ENCODE results near the gene DCDC2B.

The DCDC2B gene

DNA sequence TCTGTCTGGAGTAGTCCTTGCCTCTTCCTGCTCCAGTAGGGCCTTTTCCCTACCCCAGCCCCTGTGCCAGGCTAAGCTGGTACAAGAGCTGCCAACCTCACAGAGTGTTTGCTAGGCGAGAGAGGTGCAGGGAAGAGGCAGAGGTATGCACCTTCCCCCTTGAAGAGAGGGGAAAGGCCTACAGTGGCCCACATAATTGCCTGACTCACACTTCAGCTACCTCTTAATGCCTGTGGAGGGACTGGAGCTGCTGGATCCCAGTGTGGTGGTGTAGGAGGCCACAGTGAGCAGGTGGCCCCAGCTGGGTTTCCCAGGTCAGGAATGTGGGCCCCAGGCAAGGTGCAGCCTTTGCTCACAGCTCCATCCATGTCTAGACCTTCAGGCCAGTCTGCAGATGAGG, 11.8 kb upstream of the DCDC2B start:
- DNase-seq, result no peak

GRCh38 chr1:32197837-32198236, 11.1 kb upstream of the DCDC2B start:
- no peak for DNase-seq

DNA sequence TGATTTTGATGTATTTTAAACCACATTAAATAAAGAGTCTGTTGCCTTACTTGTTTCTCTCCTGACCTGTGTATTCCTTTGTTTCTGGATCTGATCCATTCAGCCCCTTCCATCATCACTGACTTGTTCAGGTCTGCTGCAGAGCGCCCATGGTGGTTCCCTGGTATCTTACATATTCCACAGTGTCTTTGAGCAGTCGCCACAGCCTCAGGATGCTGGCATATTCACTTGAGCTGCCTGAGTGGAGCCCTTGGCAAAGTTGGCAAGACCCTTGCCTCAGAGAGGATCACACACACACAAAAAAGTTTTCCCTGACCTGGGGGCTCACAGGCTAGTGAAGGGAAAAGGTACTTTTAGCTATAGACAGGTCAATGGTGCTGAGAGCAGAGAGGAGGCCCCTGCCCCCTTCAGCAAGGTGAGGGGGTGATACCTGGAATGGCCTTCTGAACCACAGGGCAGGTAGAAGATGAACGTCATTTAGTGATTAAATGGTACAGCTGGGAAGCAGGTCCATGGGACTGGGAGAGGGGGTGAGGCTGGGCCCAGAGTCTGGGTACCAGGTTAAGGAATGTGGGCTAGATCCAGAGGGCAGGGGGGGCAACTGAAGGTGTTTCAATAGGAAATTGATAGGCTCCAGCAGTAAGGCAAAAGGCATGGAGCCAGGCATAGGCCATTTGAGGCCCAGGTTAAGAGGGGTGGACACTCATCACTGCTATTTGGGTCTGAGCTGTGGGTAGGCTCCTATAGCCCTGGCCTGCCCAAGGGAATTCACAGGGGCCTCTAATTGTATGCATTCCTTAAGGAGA, 10.4 kb upstream of the DCDC2B start:
- DNase-seq, result no peak

DNA sequence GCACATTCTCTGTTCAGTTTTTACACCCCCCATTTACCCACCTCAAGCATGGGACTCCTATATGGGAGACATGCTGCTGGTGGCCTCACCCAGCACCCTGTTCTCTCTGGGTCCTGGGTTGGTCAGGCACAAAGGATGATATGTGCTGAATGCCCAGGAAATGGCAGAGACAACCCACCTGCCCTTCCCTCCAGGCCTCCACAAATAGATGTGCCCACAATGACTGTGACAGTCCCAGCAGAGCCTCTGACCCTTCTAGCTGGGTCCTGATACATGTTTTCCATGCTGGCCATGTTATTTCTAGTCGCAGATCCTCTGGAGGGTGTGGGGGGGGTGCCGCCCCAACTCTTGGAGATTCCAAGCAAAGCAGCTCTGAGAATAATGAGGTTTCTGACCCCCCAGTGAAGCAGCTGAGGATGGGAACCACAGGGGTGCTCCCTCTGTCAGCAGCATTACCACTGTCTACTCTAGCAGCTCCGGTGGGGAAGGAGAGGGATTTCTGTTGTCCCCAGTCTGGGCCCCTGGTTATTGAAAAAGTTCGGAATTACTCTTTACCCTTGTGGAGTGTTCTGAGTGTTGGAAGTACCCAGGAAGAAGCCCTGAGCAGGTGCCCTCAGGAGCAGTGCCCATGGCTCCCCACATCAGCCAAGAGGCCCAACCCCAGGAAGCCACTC, 9.7 kb upstream of the DCDC2B start:
- no peak for DNase-seq

DNA sequence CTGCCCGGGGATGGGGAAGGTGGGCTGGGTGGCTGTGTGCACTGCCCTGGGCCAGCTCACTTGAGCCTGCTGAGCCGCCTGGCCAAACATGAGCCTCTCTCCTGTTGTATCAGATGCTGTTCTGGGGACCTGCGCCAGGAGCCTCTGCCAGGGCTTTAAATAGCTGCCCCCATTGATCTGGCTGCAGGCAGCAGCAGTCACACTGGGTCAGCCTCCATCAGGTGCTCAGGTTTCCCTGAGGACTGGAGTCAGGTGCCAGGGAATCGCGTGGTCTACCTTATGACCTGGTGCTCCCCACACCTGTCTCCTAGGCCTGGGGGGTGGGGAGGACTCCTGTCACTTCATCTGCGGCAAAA, 9.2 kb upstream of the DCDC2B start:
- no peak for DNase-seq

DNA sequence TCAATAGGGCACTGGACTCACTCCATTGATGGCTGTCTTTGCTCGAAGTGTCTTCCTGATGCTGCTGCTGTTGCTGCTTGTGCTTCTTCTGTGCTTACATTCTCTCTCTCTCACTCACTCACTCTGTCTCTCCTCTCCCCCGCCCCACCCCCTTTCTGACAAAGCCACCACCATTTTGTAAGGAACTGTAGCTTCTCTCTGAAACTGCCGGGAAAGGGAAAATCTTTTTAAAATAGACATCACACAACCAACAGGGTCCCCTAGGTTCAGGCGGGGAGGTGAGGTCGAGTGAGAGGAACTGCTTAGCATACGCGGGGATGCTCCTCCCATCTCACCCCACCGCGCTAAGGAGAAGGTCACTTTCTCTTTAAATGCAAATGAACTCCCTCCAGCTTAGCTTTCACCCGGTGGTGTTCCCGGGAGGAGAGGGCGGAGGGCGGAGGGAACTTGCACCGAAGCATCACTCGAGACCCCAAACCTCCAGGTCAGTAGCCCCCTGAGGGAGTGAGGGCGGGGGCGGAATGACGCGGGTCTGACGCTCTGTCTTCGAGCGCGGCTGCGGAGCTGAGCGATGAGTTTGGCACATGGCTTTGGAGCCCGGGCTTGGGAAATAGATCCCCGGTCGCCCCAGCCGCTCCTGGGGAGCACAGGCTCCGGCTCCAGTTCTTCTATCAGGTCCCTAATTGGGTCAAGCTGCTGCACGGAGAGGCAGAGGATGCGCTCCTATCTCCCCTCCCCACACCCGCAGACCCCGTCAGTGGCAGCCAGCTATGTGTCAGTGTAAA, 8.5 kb upstream of the DCDC2B start, which contains the start of gene CCDC28B:
TSS of gene CCDC28B (plus strand) at position 370 of the 785 bp plus-strand sequence. CDS start 1,341 bp downstream, outside the sequence.
- peak; percentile 45 for DNase-seq

- DNase-seq, result peak; percentile 77
These were observed 7.7 kb upstream of the DCDC2B start for GRCh38 chr1:32201011-32201855.

DNA sequence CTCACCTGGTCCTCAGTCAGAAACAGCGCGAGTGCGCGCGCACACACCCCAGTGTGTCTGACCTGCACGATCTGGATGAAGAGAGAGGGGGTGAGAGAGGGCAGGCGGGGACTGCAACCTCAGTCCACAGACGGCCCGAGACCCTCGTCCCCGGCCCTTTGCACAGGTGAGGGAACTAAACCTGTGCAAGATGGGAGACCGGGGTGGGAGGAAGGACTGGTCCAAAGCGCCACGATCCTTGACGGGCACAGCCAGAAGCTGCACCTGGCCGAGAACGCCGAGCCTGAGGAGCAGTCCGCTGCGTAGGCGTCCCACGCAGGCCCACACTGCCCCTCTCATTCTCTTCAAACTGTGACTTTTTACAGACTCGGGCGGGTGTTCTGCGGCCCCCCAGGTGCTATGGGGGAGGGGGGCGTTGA, 3.9 kb upstream of the DCDC2B start:
- no peak for DNase-seq

- peak; percentile 54 for DNase-seq
These were observed 3.2 kb upstream of the DCDC2B start, which contains the start of gene IQCC for GRCh38 chr1:32205401-32206370. IQCC (plus strand) TSS chr1:32205671; CDS start chr1:32205682, 11 bp downstream.

DNA sequence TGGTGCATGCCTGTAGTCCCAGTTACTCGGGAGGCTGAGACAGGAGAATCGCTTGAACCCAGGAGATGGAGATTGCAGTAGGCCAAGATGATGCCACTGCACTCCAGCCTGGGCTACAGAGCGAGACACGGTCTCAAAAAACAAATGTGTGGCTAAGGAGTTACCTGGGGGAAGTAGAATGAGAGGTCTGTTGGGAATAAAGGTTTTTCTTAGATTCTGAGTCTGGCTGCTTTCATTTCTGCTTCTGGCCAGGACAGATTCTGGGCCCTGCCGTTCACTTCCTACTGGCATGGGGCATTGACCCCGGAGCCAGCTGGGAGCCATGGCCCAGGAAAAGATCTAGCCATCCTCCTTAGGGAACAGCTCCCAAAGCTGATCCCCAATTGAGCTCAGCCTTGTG, 420 bp upstream of the DCDC2B start:
- DNase-seq, result no peak

- DNase-seq, result peak; percentile 54
These were observed 7.0 kb downstream of the DCDC2B start for GRCh38 chr1:32215629-32216480.

GRCh38 chr1:32216566-32216965, 7.7 kb downstream of the DCDC2B start:
- DNase-seq, result peak; percentile 8

DNA sequence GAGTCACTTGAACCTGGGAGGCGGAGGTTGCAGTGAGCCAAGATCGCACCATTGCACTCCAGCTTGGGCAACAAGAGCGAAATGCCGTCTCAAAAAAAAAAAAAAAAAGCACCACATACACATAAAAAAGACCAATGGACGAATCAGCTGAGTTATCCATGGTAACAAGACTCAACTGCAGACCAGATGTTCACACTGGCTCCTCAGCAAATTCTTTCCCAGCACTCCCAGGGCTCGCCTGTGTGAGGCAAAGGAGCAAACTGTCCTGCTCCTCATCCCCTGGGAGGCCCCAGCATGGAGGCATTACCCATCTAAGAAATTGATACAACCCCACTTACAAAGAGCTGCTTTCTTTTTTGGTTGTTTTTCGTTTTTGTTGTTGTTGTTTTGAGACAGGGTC, 10.1 kb downstream of the DCDC2B start:
- DNase-seq, result no peak

- DNase-seq, result no peak
These were observed 12.1 kb downstream of the DCDC2B start for GRCh38 chr1:32220746-32221580.

GRCh38 chr1:32221581-32221979, 12.7 kb downstream of the DCDC2B start:
- DNase-seq, result no peak

- peak; percentile 74 for DNase-seq
These were observed 13.3 kb downstream of the DCDC2B start, which contains the start of the genes EIF3I and TMEM234 for GRCh38 chr1:32221980-32222755. EIF3I (plus strand) TSS chr1:32222407; CDS start chr1:32222442, 35 bp downstream. TMEM234 (minus strand) TSS chr1:32222353; CDS start chr1:32222322, 31 bp downstream.

GRCh38 chr1:32223683-32224082, 14.8 kb downstream of the DCDC2B start:
- no peak for DNase-seq

DNA sequence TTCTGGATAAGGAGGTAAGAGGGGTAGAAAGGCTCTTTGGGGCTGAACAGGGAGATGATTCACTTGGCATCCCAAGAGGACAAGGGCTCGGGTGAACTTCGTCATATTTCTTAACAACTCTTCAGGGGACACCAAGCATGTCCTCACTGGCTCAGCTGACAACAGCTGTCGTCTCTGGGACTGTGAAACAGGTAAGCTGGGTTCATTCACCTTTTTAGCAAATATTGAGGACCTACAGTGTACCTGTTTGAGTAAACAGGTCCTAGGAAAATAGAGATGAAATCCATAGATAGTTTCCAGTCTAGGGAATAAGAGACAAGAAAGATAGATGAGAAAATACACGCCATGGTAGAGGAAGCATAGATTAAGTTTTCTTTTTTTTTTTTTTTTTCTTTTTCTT, 15.4 kb downstream of the DCDC2B start:
- DNase-seq, result no peak
